Measurements from ENCODE around the gene MLIP.

GRCh38 chr6:54232703-54233102 is 121.5 kb downstream of the MLIP start:
- TF ChIP-seq CTCF (IDR thresholded peaks at IDR 0.05) (no peak), POLR2A (IDR thresholded peaks at IDR 0.05) (no peak)
